HuH-7.5 (cell line): ENCODE results near the gene XXYLT1.

Experiments
- DNase-seq: peaks from one replicate; pipeline ENCODE4 v3.0.0; 2011; ENCODE audit warnings: low spot score

The XXYLT1 gene

DNA sequence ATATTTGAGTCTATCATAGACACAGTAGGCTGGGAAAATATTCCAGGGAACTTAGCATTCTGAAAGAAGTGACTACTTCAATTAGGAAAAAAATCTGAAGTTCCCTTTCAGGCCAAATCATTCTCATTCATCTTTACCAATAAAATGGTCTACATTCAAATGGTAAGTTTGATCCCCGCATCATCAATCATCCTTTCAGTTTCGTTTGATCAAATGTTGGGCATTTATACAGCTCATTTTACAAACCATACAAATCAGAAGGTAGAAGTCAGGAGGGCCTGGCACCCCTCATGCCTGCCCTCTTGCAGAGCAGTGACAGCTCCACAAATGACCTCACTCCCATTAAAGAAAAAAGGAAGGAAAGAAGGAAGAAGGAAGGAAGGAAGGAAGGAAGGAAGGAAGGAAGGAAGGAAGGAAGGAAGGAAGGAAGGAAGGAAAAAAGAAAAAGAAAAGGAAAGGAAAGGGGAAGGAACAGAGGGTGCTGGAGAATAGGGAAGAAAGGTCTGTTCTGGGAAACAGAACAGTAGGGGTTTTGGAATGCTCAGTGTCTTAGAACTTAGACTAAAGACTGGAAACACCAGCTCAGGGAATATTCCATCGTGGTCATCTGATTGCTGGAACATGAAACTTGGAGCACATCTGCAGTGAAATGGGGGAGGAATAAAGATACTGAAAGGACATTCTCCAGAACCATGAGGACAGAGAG is 86.1 kb downstream of the XXYLT1 start:
- DNase-seq: no peak

- no peak for DNase-seq
Measured at GRCh38 chr3:195183071-195183776, 87.7 kb downstream of the XXYLT1 start.

GRCh38 chr3:195182470-195182795 is 88.5 kb downstream of the XXYLT1 start:
- DNase-seq: no peak

GRCh38 chr3:195181741-195182469 is 89.1 kb downstream of the XXYLT1 start:
- no peak for DNase-seq

DNA sequence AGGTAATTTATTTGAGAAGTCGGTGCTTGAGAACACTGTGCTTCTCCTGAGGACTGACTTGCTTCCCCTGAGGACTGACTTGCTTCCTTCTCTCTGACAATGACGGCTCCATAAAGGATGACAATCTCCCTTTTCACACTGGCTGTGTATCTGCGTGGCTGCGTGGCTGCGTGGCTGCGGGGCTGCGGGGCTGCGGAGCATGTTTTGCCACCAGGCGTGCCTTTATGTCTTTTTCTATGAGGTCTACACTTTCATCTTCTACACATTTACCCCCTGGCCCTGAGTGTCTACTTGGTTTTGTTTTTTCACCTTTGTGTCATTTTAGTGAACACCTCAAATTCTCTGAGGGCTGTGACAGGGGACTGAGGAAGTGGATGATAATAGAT is 89.9 kb downstream of the XXYLT1 start:
- no peak for DNase-seq

DNA sequence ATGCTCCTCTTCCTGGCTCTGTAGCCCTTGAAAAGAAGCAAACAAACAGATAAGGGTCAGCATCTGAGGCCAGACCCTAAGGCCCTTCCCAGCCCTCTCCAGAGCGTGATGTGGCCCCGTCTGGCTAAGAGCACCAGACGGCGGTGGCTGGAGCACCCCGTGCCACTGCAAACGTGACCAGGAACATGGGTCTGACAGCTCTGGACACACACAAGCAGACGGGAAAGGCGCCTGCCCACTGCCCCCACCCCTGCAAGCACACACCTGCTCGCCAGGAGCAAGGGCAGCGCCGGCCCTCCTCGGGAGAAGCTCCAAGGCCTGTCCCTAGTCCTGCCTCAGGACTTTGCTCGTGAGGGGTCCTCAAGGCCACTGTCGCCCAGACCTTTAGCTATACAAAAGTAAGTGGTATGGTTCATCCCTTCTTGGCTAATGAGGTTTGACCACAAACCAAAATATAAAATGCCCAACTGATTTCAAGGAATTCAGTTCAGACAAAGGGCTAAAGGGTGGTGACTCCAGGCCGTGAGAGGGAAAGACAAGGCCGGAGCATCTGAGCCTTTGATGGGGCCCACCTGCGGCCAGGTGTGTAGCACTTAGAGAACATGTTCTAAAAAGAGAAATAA is 90.4 kb downstream of the XXYLT1 start:
- no peak for DNase-seq

DNA sequence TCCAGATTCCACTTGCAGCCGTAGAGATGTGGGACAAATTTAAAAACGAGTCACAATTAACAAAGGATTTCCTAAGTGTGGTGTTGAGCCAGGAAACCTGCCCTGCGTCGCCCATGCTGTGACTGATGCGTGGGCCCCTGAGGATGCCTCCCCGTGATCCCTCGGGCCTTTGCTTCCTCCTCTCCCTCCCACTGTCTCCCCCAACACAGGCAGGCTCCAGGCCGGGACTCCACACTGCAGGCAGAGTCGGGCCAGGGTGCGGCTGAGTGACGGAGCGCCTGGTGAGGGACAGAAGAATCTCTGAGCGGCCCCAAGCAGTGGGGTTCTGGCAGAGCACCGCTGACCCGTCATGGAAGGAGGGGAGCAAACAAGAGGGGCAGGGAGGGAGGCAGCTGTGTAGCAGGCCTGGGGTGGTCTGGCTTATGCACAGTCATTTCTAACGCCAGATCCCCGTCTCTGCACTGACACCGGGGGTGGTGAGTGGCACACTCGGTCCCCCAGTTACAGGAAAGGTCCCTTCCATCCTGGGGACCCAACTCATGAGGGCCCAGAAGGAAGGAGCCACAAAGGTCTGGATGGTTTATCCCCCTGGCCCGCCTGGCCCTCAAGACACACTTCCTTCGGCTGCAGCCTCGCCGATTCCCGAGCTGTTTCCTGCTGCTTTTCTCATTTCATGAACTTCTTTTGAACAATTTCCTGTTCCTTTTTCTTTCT is 91.0 kb downstream of the XXYLT1 start:
- no peak for DNase-seq

- DNase-seq: no peak
Measured at GRCh38 chr3:195178124-195178910, 92.6 kb downstream of the XXYLT1 start.

DNA sequence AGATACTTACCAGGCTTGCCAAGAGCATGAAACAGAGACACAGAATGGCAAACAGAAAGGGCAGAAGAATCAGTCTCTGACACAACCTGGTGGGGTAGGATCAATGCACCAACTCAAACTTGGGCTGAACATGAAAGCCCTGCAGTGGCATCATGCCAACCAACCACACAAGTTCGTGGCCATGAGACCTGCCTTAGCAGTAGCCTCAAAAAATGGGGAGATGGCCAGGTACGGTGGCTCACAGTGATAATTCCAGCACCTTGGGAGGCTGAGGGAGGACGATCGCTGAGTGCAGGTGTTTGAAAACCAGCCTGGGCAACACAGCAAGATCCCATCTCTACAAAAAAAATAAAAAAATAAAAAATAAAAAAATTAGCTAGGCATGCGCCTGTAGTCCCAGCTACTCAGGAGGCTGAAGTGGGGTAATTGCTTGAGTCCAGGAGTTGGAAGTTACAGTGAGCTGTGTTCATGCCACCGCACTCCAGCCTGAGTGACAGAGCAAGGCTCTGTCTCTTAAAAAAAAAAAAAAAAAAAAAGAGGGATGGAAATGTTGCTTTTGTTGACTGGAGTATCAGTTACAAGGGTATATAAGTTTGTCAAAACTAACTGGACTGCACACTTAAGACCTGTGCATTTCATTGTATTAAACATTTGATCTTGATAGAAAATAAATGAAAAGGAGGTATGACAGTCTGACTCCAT is 93.4 kb downstream of the XXYLT1 start:
- DNase-seq: no peak

GRCh38 chr3:195176776-195177175 is 94.2 kb downstream of the XXYLT1 start:
- DNase-seq: no peak

DNA sequence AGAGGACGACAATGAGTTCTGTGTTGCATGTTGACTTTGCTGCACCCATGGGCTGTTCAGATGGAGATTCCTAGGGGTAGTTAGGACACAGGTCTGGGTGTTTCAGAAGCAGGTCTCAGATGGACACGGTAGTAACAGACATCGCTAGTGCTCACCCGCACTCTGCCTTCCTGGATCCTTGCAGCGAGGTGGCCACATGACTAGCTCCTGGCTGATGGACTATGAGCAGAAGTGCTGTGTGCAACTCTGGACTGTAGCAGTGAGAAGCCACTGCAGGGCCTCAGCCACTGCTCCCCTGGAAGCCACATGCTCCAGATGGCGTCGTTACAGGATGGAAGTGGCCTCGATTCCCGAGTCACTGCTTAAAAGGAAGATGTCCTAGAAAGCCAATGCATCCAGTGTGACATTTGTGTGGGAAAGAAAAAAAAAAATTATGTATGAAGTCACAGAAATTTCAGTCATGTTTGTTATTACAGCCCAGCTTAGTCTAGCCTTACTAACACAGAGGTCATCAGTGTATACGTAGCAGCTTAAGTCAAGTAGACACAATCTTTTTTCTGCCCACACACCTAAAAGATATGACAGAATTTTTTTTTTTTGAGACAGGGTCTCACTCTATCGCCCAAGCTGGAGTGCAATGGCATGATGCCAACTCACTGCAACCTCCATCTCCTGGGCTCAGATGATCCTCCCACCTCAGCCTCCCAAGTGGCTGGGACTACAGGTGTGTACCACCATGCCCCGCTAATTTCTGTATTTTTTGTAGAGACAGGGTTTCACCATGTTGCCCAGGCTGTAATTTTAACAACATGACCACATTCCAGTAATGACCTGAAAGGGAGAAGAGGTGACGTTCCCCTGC is 95.3 kb downstream of the XXYLT1 start:
- no peak for DNase-seq

GRCh38 chr3:195175076-195175475 is 95.9 kb downstream of the XXYLT1 start:
- no peak for DNase-seq

GRCh38 chr3:195173657-195174056 is 97.3 kb downstream of the XXYLT1 start:
- no peak for DNase-seq

DNA sequence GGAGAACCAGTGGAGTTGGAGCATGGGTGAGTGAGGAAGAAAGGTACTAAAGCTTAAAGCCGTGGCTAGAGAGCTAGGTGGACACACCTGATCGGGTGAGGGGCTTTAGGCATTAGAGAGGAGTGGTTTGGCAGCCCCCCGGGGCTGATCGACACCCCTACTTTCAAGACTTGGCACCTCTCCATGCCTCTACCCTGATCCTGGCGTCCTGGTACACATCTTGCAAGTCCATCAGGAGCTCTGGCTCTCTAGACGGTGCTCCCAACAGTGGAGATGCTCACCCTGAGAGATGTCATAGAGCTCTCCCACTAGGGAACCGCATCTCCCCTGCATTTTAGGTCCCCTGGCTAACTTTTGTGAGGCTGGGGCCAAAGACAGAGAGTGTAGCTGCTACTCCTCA is 98.1 kb downstream of the XXYLT1 start:
- DNase-seq: no peak

DNA sequence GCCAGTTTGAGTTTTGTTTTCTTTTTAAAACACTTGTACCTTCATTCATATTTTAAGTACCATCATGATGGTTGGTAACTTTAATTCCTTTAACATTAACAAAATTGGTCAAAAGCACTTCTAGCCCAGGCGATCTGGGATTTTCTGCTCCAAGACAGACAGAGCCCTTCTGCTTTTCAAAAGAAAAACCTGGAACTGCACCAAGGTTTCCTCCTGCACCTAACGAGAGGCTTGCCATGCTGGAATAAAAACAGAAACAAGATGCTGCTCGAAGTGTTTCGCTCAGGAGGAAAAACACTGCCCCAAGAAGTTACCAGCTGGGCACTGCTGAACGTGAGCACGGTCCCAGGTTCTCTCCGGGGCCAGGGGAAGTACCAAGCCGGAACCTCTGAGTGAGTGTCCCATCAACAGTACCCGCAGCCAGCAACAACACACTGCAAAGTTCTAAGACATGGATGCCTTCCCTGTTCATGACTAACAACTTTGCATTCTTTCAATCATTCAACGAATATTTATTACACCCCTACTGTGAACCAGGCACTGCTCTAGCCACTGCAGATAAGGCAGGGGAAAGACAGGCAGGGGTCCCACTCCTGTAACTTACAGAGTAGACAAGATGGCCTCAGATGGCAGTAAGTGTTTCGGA is 98.8 kb downstream of the XXYLT1 start:
- no peak for DNase-seq

DNA sequence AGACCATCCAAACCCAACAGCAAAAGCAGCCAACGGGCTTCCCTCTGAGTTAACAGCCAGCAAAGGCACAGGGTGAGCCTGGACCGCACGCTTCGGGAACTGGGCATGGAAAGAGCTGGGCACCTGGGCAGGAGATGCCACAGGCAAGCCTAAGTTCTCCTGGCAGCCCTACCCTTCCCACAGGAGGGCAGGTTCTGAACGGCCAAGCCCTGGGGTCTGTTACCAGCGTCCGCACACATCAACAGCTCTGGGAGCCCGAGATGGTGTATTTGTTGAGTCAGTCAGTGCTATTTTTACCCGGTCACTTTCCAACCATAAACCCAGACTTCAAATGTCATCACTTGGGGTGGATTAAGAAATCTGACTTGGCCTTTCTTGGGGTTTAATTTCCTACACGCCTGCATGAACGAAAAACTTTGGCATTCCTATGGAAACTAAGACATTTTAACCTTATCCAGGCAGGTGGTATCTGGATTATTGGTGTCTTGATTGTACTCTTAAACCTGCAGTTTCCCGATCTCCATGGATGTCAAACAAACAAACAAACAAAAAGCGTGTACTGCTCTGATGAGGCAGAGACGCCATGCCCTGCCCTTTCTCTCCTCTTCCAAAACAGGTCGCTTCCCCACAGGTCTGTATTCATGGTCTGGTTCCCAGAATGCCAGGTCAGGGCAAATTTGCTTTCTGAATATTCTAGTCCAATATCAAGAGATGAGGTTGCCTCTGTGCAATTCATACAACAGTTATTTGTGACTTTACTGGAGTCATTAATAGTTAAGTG is 99.7 kb downstream of the XXYLT1 start:
- DNase-seq: no peak

- no peak for DNase-seq
Measured at GRCh38 chr3:195170496-195170895, 100.5 kb downstream of the XXYLT1 start.

GRCh38 chr3:195169011-195169649 is 101.8 kb downstream of the XXYLT1 start:
- DNase-seq: no peak
